COLO668 (cell line): ENCODE results near the gene KIAA0825.

Source experiments
- DNase-seq: peaks from one replicate; lab custom pipeline; 2025; ENCODE audit not compliant: unreplicated experiment; lab: John Stamatoyannopoulos, UW

KIAA0825 gene

GRCh38 chr5:94457788-94458187 is 160.6 kb downstream of the KIAA0825 start:
- no peak for DNase-seq

- DNase-seq = no peak
These were observed 172.7 kb downstream of the KIAA0825 start for GRCh38 chr5:94445726-94446125.

- DNase-seq = no peak
These were observed 175.4 kb downstream of the KIAA0825 start for GRCh38 chr5:94442991-94443390.

- no peak for DNase-seq
These were observed 176.3 kb downstream of the KIAA0825 start for GRCh38 chr5:94442076-94442475.

- DNase-seq = no peak
These were observed 178.4 kb downstream of the KIAA0825 start for GRCh38 chr5:94440015-94440414.

GRCh38 chr5:94433397-94434163 is 184.8 kb downstream of the KIAA0825 start:
- DNase-seq = no peak

- DNase-seq = no peak
These were observed 185.9 kb downstream of the KIAA0825 start for GRCh38 chr5:94432499-94432898.

- DNase-seq = no peak
These were observed 186.7 kb downstream of the KIAA0825 start for GRCh38 chr5:94431696-94432095.

- DNase-seq = no peak
These were observed 188.8 kb downstream of the KIAA0825 start for GRCh38 chr5:94429566-94429965.

- DNase-seq = no peak
These were observed 193.0 kb downstream of the KIAA0825 start for GRCh38 chr5:94425396-94425795.

- DNase-seq = no peak
These were observed 195.0 kb downstream of the KIAA0825 start for GRCh38 chr5:94423411-94423810.

- DNase-seq = peak; percentile 15
These were observed 195.6 kb downstream of the KIAA0825 start for GRCh38 chr5:94422812-94423211.

- DNase-seq = no peak
These were observed 197.5 kb downstream of the KIAA0825 start for GRCh38 chr5:94420885-94421284.

GRCh38 chr5:94415798-94416197 is 202.6 kb downstream of the KIAA0825 start:
- DNase-seq = no peak

GRCh38 chr5:94409440-94409839 is 209.0 kb downstream of the KIAA0825 start:
- DNase-seq = no peak

GRCh38 chr5:94407023-94407422 is 211.4 kb downstream of the KIAA0825 start:
- no peak for DNase-seq

GRCh38 chr5:94403483-94403882 is 214.9 kb downstream of the KIAA0825 start:
- DNase-seq = no peak

GRCh38 chr5:94402096-94402495 is 216.3 kb downstream of the KIAA0825 start:
- DNase-seq = no peak

GRCh38 chr5:94397508-94397907 is 220.9 kb downstream of the KIAA0825 start:
- no peak for DNase-seq

- no peak for DNase-seq
These were observed 221.7 kb downstream of the KIAA0825 start for GRCh38 chr5:94396687-94397086.

- no peak for DNase-seq
These were observed 222.9 kb downstream of the KIAA0825 start for GRCh38 chr5:94395468-94395867.

- no peak for DNase-seq
These were observed 226.4 kb downstream of the KIAA0825 start for GRCh38 chr5:94391996-94392395.

GRCh38 chr5:94389515-94389899 is 228.9 kb downstream of the KIAA0825 start:
- DNase-seq = no peak
